Measurements from ENCODE around the gene IRAG1. TPM values are rescaled to one million over a fixed set of nuclear protein-coding genes. Genes with fewer than 3 reads are reported as not detected.

IRAG1 gene
- total and polyA plus RNA-seq, 2 of the 13 experiments (the other 11 are each of a cell fraction or from before 2014, with no cell fraction given), result 0.13 to 0.20 TPM

GRCh38 chr11:10686311-10686710 is 7.2 kb downstream of the IRAG1 start:
- H3K4me1 ChIP-seq (ENCODE audit: insufficient read depth, low read length), result no peaks in the 10 kb centered on the region
- FAIRE-seq, result no peak
- intact Hi-C loops (cut with micrococcal nuclease; ENCODE audit: unreplicated experiment), result no loop called here
- peaks cover under 1 to 7% of the 10 kb centered on the region in 2 experiments; a peak in 3 of 5 replicates for H3K27me3 ChIP-seq (ENCODE audit: control insufficient read depth in 1 of 2, insufficient read depth in 2 of 2, low read length in 2 of 2)
- no TSS peak for BruUV-seq (replicated peaks)
- CTCF ChIA-PET (ENCODE audit: low intra/inter-chr PET ratio, low total read pairs), result no interaction called here
- WGBS (ENCODE audit: low lambda C conversion rate), result 0% methylated on average over 1 of the region's 1 CpG
- H2AFZ ChIP-seq (ENCODE audit: low read length), result no peak overlapping the region
- no peak for ATAC-seq
- no peak overlapping the region for H3K4me3 ChIP-seq (replicated peaks in 1 of 3; ENCODE audit: insufficient read depth in 1 of 3, low read depth in 2 of 3, low read length in 3 of 3)
- no peak overlapping the region for H3K27ac ChIP-seq (ENCODE audit: extremely low read length, insufficient read depth, low read length)
- H3K4me2 ChIP-seq (ENCODE audit: low read depth, low read length), result no peak overlapping the region
- H4K20me1 ChIP-seq (ENCODE audit: insufficient read depth, low read length), result no peaks in the 10 kb centered on the region
- H3K9me3 ChIP-seq (ENCODE audit: low read length), result no peaks in the 10 kb centered on the region
- in situ Hi-C loops (cut with HindIII; ENCODE audit: extremely low pct_ligation_motif_present, low pct_unique_long_range_greater_than_20kb), result no loop called here
- DNase-seq (ENCODE audit: low spot score), result no peak
- POLR2A ChIA-PET, result no interaction called here
- no peak overlapping the region for H3K9ac ChIP-seq (ENCODE audit: insufficient read depth, low read depth, low read length)
- H3K36me3 ChIP-seq (replicated peaks in 1 of 2; ENCODE audit: control insufficient read depth in 1 of 2, insufficient read depth in 2 of 2, low read length in 2 of 2), result no peaks in the 10 kb centered on the region
- H3K79me2 ChIP-seq (ENCODE audit: insufficient read depth, low read length), result no peaks in the 10 kb centered on the region
- TF ChIP-seq SAFB2 (CRISPR knock-in tag; IDR thresholded peaks at IDR 0.05; ENCODE audit: borderline replicate concordance, low read depth) (no peak), ZNF142 (CRISPR knock-in tag; IDR thresholded peaks at IDR 0.05) (no peak), SRSF1 (optimal IDR thresholded peaks at IDR 0.05; ENCODE audit: low read depth, low read length) (no peak), ZNF432 (CRISPR knock-in tag; IDR thresholded peaks at IDR 0.05; ENCODE audit: borderline replicate concordance) (no peak), E2F2 (CRISPR knock-in tag; IDR thresholded peaks at IDR 0.05; ENCODE audit: borderline replicate concordance) (no peak), JUN (CRISPR knock-in tag; IDR thresholded peaks at IDR 0.05) (no peak), ZBTB33 (CRISPR knock-in tag; IDR thresholded peaks at IDR 0.05) (no peak), ZFP36L1 (CRISPR knock-in tag; IDR thresholded peaks at IDR 0.05) (no peak), NFAT5 (CRISPR knock-in tag; IDR thresholded peaks at IDR 0.05) (no peak), ZBTB7B (CRISPR knock-in tag; IDR thresholded peaks at IDR 0.05) (no peak)
